NCI-H1092 treated with DMSO at 0.1 percent for 48 hours (cell line): ENCODE data around the gene KHDC1.
"Not testable (repeated sequence)": the region's sequence is repeated elsewhere in the genome, so short reads cannot be mapped to it uniquely, and the experiment has no call there.

Source experiments
- DNase-seq: peaks from one replicate; lab custom pipeline; 2025; lab: John Stamatoyannopoulos, UW

The KHDC1 gene

DNA sequence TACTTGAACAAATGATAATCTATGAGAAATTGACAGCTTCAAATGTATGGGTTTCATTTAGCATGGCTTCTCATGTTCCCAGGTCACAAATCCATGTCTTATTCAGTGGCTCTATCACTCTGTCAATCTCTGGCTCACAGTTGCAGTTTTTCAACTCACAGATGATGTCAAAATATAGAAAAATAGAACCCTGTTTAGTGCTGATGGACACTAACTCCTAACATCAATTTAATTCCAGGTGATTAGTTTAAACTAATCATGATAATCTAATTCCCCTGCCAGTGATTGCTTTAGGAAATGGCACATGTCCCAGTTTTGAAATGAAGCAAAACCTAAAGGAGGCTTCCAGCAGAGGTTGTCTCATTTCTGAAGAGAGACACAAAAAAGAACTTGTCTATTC is 13.0 kb downstream of the KHDC1 start:
- no peak for DNase-seq

DNA sequence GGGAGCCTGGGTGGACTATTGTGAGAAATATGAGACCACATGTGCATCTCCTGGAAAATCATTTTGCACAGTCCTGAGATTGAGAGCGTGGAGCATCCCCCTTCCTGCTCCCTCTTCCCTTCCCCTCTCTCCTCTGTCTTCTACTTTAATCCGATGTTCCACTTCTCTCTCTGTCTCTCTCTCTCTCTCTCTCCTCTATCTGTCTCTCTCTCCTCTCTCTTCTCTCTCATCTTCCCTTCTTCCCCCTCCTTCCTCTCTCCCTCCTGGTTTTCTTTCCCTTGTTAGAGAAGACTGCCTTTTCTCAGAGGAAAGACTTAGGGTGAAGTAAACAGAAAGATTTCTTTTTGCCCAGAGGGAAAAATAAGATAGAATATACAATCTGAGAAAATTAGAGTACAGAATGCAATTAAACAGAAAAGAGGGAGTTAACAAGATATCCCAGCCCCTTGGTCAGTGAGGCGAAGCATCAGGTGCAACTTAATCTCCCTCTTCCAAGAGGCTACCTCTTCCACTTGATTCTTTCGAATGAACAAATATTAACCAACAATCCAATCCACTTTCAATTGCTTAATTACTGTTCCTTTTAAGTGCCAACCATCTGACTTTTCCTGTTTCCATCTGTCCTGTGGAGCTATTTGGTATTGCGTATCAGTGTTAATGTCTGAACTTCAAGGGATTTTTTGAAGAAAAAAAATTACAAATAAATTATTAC is 14.6 kb downstream of the KHDC1 start:
- no peak for DNase-seq

GRCh38 chr6:73242001-73242400 is 21.0 kb downstream of the KHDC1 start:
- DNase-seq = no peak

GRCh38 chr6:73240730-73241129 is 22.3 kb downstream of the KHDC1 start:
- no peak for DNase-seq

DNA sequence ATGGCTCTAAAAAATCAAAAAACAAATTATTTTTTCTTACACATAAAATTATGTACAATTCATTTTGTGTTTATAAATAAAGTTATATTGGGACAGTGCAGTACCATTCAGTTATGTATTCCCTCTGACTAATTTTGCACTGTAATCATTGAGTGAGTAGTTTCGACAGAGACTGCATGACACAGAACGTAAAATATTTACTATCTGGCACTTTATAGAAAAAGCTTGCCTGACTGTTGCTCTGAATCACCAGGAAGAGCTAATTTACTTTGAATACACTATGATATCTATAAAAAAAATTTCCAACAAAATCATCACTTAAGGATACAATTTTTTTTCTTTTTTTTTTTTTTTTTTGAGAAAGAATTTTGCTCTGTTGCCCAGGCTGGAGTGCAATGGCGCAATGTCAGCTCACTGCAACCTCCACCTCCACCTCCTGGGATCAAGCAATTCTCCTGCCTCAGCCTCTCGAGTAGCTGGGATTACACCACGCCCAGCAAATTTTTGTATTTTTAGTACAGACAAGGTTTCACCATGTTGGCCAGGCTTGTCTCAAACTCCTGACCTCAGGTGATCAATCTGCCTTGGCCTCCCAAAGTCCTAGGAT is 26.7 kb downstream of the KHDC1 start:
- DNase-seq = no peak

- DNase-seq = no peak
Measured at GRCh38 chr6:73234733-73235132, 28.3 kb downstream of the KHDC1 start.

DNA sequence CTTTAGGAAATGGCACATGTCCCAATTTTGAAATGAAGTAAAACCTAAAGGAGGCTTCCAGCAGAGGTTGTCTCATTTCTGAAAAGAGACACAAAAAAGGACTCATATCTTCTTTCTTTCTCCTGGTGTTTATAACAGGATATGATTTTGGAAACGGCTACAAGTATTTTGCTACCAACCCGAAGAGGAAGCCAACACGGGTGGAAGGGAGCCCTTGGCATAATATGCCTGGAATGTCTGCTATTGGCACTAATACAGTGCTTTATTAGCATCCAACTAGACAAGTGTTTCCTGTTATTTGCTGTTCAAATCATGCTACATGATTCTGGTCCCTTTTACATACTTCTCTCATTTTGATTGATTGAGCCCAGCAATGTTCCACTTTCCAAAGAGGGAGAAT is 29.0 kb downstream of the KHDC1 start:
- DNase-seq = not testable (repeated sequence)

GRCh38 chr6:73233048-73233447 is 29.9 kb downstream of the KHDC1 start:
- no peak for DNase-seq

DNA sequence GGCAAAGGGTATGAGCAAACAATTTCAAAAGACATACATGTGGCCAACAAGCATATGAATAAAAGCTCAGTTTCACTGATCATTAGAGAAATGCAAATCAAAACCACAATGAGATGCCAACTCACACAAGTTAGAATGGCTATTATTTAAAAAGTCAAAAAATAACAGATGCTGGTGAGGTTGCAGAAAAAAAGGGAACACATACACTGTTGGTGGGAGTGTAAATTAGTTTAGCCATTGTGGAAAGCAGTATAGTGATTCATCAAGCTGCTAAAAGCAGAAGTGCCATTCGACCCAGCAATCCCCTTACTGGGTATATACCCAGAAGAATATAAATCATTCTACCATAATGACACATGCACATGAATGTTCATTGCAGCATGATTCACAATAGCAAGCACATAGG is 31.0 kb downstream of the KHDC1 start:
- no peak for DNase-seq

DNA sequence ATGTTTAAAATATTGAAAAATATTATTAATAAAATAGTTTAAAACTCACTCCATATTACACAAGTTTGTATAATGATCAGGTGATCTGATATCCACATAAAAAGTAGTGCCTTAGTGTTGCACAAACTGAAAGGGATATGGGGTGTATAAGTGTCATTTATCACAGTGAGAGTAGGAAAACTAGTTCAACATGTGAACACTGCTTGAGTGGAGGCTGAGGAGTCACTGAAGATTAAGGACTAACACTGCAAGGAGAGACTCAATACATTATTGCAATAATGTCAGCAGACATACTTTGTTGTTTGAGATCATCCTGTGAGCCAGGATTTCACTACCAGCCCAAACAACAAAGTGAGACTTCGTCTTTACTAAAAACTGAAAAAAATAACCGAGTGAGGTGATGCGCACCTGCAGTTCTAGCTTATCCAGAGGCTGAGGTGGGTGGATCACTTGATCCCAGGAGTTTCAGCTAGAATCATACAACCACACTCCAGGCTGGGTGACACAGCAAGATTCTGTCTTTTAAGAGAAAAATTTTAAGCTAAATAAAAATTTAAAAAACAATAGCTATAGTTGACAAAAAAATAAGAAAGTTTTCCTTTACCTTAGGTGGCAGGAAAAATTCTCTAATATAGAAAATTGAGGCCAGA is 35.3 kb downstream of the KHDC1 start:
- DNase-seq = no peak

DNA sequence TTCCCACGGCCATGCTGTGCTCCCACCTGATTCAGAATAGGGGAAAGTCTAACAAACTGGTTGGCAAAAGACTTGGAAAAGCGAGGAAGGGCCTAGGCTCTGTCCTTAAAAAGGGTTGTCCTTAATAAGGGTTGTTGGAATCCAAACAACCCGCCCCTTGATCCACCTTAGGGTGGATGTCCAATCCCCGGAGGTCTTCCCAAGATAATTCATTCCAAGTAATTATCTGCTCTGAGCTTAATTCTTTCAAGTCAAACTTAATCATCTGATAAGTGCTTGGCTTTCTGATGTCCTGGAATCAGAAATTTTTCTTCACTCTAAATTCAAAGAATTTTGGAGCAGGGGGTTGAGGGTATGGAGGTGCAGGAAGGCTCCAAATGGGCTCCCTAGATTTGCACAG is 37.6 kb downstream of the KHDC1 start, which contains the start of gene KHDC1L:
TSS of gene KHDC1L (minus strand) at position 101 of the 400 bp plus-strand sequence. CDS start at position 13, 88 bp downstream.
- DNase-seq = no peak

DNA sequence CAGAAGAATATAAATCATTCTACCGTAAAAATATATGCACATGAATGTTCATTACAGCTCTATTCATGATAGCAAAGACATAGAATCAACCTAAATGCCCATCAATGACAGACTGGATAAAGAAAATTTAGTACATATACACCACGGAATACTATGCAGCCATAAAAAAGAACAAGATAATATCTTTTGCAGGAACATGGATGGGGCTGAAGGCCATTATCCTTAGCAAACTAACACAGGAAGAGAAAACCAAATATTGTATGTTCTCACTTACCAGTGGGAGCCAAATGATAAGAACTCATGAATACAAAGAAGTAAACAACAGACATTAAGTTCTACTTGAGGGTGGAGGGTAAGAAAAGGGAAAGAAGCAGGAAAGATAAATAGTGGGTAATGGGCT is 46.1 kb downstream of the KHDC1 start:
- no peak for DNase-seq

- no peak for DNase-seq
Measured at GRCh38 chr6:73209117-73209516, 53.9 kb downstream of the KHDC1 start.

GRCh38 chr6:73207221-73207837 is 55.7 kb downstream of the KHDC1 start:
- DNase-seq = no peak

DNA sequence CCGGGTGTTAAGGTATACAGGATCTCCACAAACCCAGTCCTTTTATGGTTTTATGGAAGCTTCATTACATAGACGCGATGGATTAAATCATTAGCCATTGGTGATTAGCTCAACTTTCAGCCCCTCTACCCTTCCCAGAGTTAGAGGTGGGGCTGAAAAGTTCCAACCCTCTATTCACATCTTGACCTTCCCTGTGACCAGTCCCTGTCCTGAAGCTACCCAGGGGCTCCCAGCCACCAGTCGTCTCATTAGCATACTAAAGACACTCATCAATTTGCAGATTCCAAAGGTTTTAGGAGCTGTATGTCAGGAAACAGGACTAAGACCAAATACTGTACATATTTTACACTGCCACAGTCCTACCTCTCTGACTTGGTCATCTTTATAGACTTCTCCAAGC is 58.7 kb downstream of the KHDC1 start:
- DNase-seq = no peak

GRCh38 chr6:73203098-73203497 is 59.9 kb downstream of the KHDC1 start:
- no peak for DNase-seq

DNA sequence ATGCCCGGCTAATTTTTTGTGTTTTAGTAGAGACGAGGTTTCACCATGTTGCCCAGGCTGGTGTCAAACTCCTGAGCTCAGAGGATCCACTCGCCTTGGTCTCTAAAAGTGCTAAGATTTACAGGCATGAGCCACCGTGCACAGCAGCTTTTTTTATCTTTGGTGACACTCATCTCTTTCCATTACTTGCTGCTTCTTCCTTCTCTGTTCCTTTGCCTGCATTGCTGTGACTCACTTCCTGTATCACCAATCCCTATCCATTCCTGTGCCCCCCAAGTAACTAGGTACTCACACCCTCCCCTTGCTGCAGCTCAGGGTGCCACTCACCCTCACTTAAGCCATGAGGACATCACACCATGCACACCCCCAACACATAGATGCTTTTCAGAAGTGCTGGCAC is 62.3 kb downstream of the KHDC1 start:
- DNase-seq = no peak

- DNase-seq = no peak
Measured at GRCh38 chr6:73200247-73200646, 62.7 kb downstream of the KHDC1 start.

- no peak for DNase-seq
Measured at GRCh38 chr6:73194744-73195143, 68.3 kb downstream of the KHDC1 start.

DNA sequence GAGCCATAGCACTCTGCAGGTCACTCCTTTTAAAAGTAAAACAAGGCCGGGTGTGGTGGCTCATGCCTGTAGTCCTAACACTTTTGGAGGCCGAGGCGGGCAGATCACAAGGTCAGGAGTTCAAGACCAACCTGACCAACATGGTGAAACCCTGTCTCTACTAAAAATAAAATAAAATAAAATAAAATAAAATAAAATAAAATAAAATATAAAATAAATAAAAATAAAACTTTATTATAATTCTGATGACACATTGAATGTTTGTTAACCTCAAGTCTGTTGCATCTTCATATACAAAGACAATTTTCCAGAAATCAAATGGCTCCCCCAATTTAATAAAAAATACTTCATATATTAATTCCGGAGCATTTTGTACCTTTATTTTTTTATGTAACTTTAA is 69.7 kb downstream of the KHDC1 start:
- not testable (repeated sequence) for DNase-seq
